HEK293 (cell line): ENCODE data around the gene C5AR2.

Source experiments
- CTCF ChIA-PET: fragments of 350-600 bp; formaldehyde crosslinking; extraction: SDS; loops from one replicate; lab custom pipeline; 2021; ENCODE audit warnings: antibody characterized with exemption; lab: Yijun Ruan, JAX
- POLR2A ChIA-PET: fragments of 300-600 bp; formaldehyde crosslinking; extraction: SDS; loops from one replicate; lab custom pipeline; 2020; ENCODE audit warnings: antibody characterized with exemption, inconsistent platforms; lab: Yijun Ruan, JAX
- H3K27ac ChIP-seq: fragments of 200-500 bp; sonication (Bioruptor generic); 2 replicates; pipeline ENCODE4 v1.5.1; 2014; ENCODE audit warnings: low read depth, low read length, control low read depth, inconsistent platforms; ENCODE audit errors: extremely low read depth
- H3K36me3 ChIP-seq, 2 experiments: fragments of 200-500 bp in 1 of 2; sonication (Bioruptor generic) in 1 of 2; 1 replicate in 1 of 2; 2 replicates in 1 of 2; pipeline ENCODE4 v1.5.1; 2014 to 2017; ENCODE audit warnings: inconsistent platforms in 2 of 2, low read length in 2 of 2; ENCODE audit not compliant: control insufficient read depth in 2 of 2, insufficient read depth in 1 of 2
- H3K4me1 ChIP-seq: fragments of 200-500 bp; sonication (Bioruptor generic); 2 replicates; pipeline ENCODE4 v1.5.1; 2014; ENCODE audit warnings: mild to moderate bottlenecking, low read length, inconsistent platforms; ENCODE audit not compliant: control insufficient read depth, insufficient read depth
- H3K4me3 ChIP-seq: 2 replicates; pipeline ENCODE4 v1.5.1; 2011; ENCODE audit warnings: low read depth, mild to moderate bottlenecking, control low read depth, low read length, moderate library complexity
- H3K9me3 ChIP-seq: fragments of 200-500 bp; sonication (Bioruptor generic); 2 replicates; pipeline ENCODE4 v1.5.1; 2014; ENCODE audit warnings: low read depth, low read length, inconsistent platforms; ENCODE audit not compliant: control insufficient read depth, insufficient read depth
- GLIS1 ChIP-seq: fragments of 450-650 bp; formaldehyde crosslinking; IDR thresholded peaks from 2 replicates; pipeline ENCODE4 v1.5.1; 2016; ENCODE audit warnings: missing biosample characterization, missing genetic modification characterization
- GLIS2 ChIP-seq: fragments of 450-650 bp; formaldehyde crosslinking; IDR thresholded peaks from 2 replicates; pipeline ENCODE4 v1.5.1; 2016; ENCODE audit warnings: missing biosample characterization, missing genetic modification characterization
- PRDM1 ChIP-seq: fragments of 450-650 bp; formaldehyde crosslinking; IDR thresholded peaks from 2 replicates; pipeline ENCODE4; 2016; ENCODE audit warnings: missing biosample characterization, missing genetic modification characterization
- SP7 ChIP-seq: fragments of 450-650 bp; formaldehyde crosslinking; IDR thresholded peaks from 2 replicates; pipeline ENCODE4 v1.5.1; 2016; ENCODE audit warnings: missing biosample characterization, missing genetic modification characterization
- ZBTB17 ChIP-seq: fragments of 450-650 bp; formaldehyde crosslinking; IDR thresholded peaks from 2 replicates; pipeline ENCODE4 v1.5.1; 2016; ENCODE audit warnings: missing biosample characterization, missing genetic modification characterization
- ZBTB7A ChIP-seq: fragments of 450-650 bp; formaldehyde crosslinking; IDR thresholded peaks from 2 replicates; pipeline ENCODE4 v1.5.1; 2016; ENCODE audit warnings: low read depth, missing biosample characterization, missing genetic modification characterization
- ZNF423 ChIP-seq: fragments of 450-650 bp; formaldehyde crosslinking; IDR thresholded peaks from 2 replicates; pipeline ENCODE4 v1.5.1; 2016; ENCODE audit warnings: missing biosample characterization, missing genetic modification characterization
- ZNF747 ChIP-seq: fragments of 450-650 bp; formaldehyde crosslinking; IDR thresholded peaks from 2 replicates; pipeline ENCODE4 v1.5.1; 2016; ENCODE audit warnings: missing biosample characterization, missing genetic modification characterization
- TF ChIP-seq, protein P1 (sequence below): fragments of 450-650 bp; formaldehyde crosslinking; IDR thresholded peaks from 2 replicates; pipeline ENCODE4 v1.5.1; 2016; ENCODE audit warnings: missing biosample characterization, missing genetic modification characterization
- TF ChIP-seq, protein P2 (sequence below): fragments of 450-650 bp; formaldehyde crosslinking; IDR thresholded peaks from 2 replicates; pipeline ENCODE4 v1.5.1; 2016; ENCODE audit warnings: missing biosample characterization, missing genetic modification characterization, borderline replicate concordance
- TF ChIP-seq, protein P3 (sequence below): sonication (generic); formaldehyde crosslinking; IDR thresholded peaks from 2 replicates; pipeline ENCODE4 v1.8.1; 2022; ENCODE audit warnings: mild to moderate bottlenecking, moderate library complexity, missing genetic modification reagents
- TF ChIP-seq, protein P4 (sequence below): fragments of 450-650 bp; formaldehyde crosslinking; IDR thresholded peaks from 2 replicates; pipeline ENCODE4 v1.5.1; 2016; ENCODE audit warnings: missing biosample characterization, missing genetic modification characterization
- TF ChIP-seq, protein P5 (sequence below): fragments of 450-650 bp; formaldehyde crosslinking; IDR thresholded peaks from 2 replicates; pipeline ENCODE4 v1.5.1; 2016; ENCODE audit warnings: missing biosample characterization, missing genetic modification characterization
- TF ChIP-seq, protein P6 (sequence below): fragments of 450-650 bp; formaldehyde crosslinking; conservative IDR thresholded peaks from 2 replicates; pipeline ENCODE4 v1.5.1; 2016; ENCODE audit warnings: low read depth, missing biosample characterization, missing genetic modification characterization
- TF ChIP-seq, protein P7 (sequence below): fragments of 450-650 bp; formaldehyde crosslinking; IDR thresholded peaks from 2 replicates; pipeline ENCODE4 v1.5.1; 2016; ENCODE audit warnings: missing biosample characterization, missing genetic modification characterization, low read depth
- TF ChIP-seq, protein P8 (sequence below): fragments of 450-650 bp; formaldehyde crosslinking; IDR thresholded peaks from 2 replicates; pipeline ENCODE4 v1.5.1; 2017; ENCODE audit warnings: missing biosample characterization, missing genetic modification characterization

The C5AR2 gene

DNA sequence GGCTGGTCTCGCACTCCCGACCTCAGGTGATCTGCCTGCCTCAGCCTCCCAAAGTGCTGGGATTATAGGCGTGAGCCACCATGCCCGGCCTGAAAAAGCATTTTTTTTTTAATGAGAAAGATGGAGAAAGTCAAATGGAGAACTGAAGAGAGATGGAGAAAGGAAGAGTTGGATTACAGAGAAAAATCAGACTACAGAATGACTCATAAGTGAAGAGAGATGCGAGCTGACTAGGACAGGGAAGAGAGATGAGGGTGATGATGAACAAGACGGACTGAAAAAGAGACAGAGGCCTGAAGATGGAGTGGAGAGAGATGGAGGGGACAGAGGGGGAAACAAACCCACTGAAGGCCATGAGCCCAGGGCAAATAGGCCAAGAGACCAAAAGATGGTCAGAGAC is 18.7 kb downstream of the C5AR2 start:
- peaks cover 11% of the 10 kb centered on the region for H3K4me1 ChIP-seq
- POLR2A ChIA-PET = interaction anchor here (0.5 to 2.1 kb wide), 3 partner anchors 13 to 76 kb away, joined by 3 to 8 read pairs (median 8); partner anchors contain the start of gene INAFM1
- H3K9me3 ChIP-seq = no peaks in the 10 kb centered on the region
- TF ChIP-seq, protein P1, sequence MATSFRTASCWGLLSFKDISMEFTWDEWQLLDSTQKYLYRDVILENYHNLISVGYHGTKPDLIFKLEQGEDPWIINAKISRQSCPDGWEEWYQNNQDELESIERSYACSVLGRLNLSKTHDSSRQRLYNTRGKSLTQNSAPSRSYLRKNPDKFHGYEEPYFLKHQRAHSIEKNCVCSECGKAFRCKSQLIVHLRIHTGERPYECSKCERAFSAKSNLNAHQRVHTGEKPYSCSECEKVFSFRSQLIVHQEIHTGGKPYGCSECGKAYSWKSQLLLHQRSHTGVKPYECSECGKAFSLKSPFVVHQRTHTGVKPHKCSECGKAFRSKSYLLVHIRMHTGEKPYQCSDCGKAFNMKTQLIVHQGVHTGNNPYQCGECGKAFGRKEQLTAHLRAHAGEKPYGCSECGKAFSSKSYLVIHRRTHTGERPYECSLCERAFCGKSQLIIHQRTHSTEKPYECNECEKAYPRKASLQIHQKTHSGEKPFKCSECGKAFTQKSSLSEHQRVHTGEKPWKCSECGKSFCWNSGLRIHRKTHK = no peak
- no peak for TF ChIP-seq ZNF747 (tag by site-specific recombination)
- no peak for TF ChIP-seq GLIS1 (tag by site-specific recombination)
- TF ChIP-seq, protein P2, sequence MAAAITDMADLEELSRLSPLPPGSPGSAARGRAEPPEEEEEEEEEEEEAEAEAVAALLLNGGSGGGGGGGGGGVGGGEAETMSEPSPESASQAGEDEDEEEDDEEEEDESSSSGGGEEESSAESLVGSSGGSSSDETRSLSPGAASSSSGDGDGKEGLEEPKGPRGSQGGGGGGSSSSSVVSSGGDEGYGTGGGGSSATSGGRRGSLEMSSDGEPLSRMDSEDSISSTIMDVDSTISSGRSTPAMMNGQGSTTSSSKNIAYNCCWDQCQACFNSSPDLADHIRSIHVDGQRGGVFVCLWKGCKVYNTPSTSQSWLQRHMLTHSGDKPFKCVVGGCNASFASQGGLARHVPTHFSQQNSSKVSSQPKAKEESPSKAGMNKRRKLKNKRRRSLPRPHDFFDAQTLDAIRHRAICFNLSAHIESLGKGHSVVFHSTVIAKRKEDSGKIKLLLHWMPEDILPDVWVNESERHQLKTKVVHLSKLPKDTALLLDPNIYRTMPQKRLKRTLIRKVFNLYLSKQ = no peak
- TF ChIP-seq, protein P3, sequence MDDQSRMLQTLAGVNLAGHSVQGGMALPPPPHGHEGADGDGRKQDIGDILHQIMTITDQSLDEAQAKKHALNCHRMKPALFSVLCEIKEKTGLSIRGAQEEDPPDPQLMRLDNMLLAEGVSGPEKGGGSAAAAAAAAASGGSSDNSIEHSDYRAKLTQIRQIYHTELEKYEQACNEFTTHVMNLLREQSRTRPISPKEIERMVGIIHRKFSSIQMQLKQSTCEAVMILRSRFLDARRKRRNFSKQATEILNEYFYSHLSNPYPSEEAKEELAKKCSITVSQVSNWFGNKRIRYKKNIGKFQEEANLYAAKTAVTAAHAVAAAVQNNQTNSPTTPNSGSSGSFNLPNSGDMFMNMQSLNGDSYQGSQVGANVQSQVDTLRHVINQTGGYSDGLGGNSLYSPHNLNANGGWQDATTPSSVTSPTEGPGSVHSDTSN (CRISPR knock-in tag) = no peak
- peak; percentile 95 for TF ChIP-seq PRDM1 (tag by site-specific recombination)
- H3K27ac ChIP-seq = no peak overlapping the region
- peaks cover 37 to 40% of the 10 kb centered on the region in 2 experiments for H3K36me3 ChIP-seq
- no peak overlapping the region for H3K4me3 ChIP-seq
- CTCF ChIA-PET = interaction anchor here (0.6 to 2.9 kb wide), 16 partner anchors 8 to 350 kb away, joined by 3 to 36 read pairs (median 6); no protein-coding TSS in a partner anchor

DNA sequence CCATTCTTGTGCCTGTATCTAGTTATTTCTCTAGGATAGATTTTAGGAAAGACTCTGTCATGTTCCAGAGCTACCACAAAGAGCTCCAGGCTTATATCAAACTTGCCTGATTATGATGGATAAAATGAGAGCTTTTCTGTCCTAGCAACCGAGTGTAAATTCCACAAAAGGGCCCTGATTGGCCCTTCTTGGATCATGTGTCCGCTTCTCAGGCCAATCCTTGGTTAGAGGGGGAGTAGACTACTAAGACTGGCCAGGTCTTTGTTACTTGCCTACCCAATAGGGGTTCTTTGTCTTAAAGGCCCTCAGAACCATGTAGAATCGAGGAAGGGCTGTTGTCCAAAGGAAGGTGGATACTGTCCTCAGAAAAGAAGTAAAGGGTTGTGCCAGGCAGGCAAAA is 19.6 kb downstream of the C5AR2 start:
- H3K9me3 ChIP-seq = no peaks in the 10 kb centered on the region
- CTCF ChIA-PET = interaction anchor here (0.6 to 1.5 kb wide), 7 partner anchors 9 to 77 kb away, joined by 3 to 5 read pairs (median 4); no protein-coding TSS in a partner anchor
- POLR2A ChIA-PET = no interaction called here
- H3K4me1 ChIP-seq = peaks cover 11% of the 10 kb centered on the region
- no peak overlapping the region for H3K4me3 ChIP-seq
- peaks cover 46 to 49% of the 10 kb centered on the region in 2 experiments for H3K36me3 ChIP-seq
- H3K27ac ChIP-seq = peak overlapping the region; percentile 17; the same call in 1 of the 2 replicates
- TF ChIP-seq, protein P4, sequence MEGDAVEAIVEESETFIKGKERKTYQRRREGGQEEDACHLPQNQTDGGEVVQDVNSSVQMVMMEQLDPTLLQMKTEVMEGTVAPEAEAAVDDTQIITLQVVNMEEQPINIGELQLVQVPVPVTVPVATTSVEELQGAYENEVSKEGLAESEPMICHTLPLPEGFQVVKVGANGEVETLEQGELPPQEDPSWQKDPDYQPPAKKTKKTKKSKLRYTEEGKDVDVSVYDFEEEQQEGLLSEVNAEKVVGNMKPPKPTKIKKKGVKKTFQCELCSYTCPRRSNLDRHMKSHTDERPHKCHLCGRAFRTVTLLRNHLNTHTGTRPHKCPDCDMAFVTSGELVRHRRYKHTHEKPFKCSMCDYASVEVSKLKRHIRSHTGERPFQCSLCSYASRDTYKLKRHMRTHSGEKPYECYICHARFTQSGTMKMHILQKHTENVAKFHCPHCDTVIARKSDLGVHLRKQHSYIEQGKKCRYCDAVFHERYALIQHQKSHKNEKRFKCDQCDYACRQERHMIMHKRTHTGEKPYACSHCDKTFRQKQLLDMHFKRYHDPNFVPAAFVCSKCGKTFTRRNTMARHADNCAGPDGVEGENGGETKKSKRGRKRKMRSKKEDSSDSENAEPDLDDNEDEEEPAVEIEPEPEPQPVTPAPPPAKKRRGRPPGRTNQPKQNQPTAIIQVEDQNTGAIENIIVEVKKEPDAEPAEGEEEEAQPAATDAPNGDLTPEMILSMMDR (tag by site-specific recombination) = no peak
- TF ChIP-seq, protein P5, sequence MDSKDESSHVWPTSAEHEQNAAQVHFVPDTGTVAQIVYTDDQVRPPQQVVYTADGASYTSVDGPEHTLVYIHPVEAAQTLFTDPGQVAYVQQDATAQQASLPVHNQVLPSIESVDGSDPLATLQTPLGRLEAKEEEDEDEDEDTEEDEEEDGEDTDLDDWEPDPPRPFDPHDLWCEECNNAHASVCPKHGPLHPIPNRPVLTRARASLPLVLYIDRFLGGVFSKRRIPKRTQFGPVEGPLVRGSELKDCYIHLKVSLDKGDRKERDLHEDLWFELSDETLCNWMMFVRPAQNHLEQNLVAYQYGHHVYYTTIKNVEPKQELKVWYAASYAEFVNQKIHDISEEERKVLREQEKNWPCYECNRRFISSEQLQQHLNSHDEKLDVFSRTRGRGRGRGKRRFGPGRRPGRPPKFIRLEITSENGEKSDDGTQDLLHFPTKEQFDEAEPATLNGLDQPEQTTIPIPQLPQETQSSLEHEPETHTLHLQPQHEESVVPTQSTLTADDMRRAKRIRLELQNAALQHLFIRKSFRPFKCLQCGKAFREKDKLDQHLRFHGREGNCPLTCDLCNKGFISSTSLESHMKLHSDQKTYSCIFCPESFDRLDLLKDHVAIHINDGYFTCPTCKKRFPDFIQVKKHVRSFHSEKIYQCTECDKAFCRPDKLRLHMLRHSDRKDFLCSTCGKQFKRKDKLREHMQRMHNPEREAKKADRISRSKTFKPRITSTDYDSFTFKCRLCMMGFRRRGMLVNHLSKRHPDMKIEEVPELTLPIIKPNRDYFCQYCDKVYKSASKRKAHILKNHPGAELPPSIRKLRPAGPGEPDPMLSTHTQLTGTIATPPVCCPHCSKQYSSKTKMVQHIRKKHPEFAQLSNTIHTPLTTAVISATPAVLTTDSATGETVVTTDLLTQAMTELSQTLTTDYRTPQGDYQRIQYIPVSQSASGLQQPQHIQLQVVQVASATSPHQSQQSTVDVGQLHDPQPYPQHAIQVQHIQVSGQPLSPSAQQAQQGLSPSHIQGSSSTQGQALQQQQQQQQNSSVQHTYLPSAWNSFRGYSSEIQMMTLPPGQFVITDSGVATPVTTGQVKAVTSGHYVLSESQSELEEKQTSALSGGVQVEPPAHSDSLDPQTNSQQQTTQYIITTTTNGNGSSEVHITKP (tag by site-specific recombination) = peak; percentile 28; the same call in 1 of the 2 replicates
- TF ChIP-seq ZBTB17 (no peak), ZNF423 (tag by site-specific recombination) (no peak), SP7 (no peak), GLIS2 (tag by site-specific recombination) (no peak), ZBTB7A (tag by site-specific recombination) (no peak)
- TF ChIP-seq, protein P6, sequence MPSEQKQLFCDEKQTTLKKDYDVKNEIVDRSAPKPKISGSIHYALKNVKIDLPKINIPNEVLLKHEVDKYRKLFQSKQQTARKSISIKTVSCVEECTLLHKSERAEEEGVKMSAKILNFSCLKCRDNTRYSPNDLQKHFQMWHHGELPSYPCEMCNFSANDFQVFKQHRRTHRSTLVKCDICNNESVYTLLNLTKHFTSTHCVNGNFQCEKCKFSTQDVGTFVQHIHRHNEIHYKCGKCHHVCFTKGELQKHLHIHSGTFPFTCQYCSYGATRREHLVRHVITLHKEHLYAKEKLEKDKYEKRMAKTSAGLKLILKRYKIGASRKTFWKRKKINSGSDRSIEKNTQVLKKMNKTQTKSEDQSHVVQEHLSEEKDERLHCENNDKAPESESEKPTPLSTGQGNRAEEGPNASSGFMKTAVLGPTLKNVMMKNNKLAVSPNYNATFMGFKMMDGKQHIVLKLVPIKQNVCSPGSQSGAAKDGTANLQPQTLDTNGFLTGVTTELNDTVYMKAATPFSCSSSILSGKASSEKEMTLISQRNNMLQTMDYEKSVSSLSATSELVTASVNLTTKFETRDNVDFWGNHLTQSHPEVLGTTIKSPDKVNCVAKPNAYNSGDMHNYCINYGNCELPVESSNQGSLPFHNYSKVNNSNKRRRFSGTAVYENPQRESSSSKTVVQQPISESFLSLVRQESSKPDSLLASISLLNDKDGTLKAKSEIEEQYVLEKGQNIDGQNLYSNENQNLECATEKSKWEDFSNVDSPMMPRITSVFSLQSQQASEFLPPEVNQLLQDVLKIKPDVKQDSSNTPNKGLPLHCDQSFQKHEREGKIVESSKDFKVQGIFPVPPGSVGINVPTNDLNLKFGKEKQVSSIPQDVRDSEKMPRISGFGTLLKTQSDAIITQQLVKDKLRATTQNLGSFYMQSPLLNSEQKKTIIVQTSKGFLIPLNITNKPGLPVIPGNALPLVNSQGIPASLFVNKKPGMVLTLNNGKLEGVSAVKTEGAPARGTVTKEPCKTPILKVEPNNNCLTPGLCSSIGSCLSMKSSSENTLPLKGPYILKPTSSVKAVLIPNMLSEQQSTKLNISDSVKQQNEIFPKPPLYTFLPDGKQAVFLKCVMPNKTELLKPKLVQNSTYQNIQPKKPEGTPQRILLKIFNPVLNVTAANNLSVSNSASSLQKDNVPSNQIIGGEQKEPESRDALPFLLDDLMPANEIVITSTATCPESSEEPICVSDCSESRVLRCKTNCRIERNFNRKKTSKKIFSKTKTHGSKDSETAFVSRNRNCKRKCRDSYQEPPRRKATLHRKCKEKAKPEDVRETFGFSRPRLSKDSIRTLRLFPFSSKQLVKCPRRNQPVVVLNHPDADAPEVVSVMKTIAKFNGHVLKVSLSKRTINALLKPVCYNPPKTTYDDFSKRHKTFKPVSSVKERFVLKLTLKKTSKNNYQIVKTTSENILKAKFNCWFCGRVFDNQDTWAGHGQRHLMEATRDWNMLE (tag by site-specific recombination) = no peak
- TF ChIP-seq, protein P7, sequence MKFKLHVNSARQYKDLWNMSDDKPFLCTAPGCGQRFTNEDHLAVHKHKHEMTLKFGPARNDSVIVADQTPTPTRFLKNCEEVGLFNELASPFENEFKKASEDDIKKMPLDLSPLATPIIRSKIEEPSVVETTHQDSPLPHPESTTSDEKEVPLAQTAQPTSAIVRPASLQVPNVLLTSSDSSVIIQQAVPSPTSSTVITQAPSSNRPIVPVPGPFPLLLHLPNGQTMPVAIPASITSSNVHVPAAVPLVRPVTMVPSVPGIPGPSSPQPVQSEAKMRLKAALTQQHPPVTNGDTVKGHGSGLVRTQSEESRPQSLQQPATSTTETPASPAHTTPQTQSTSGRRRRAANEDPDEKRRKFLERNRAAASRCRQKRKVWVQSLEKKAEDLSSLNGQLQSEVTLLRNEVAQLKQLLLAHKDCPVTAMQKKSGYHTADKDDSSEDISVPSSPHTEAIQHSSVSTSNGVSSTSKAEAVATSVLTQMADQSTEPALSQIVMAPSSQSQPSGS (tag by site-specific recombination) = no peak
- TF ChIP-seq, protein P8, sequence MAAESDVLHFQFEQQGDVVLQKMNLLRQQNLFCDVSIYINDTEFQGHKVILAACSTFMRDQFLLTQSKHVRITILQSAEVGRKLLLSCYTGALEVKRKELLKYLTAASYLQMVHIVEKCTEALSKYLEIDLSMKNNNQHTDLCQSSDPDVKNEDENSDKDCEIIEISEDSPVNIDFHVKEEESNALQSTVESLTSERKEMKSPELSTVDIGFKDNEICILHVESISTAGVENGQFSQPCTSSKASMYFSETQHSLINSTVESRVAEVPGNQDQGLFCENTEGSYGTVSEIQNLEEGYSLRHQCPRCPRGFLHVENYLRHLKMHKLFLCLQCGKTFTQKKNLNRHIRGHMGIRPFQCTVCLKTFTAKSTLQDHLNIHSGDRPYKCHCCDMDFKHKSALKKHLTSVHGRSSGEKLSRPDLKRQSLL (tag by site-specific recombination) = peak; percentile 72
